GM19099 (cell line): ENCODE results near the gene NKAIN2.

ENCODE experiments used
- POLR2A ChIP-seq: IDR thresholded peaks from 3 replicates; pipeline ENCODE4 v1.6.1; 2011; ENCODE audit warnings: low read depth; ENCODE audit not compliant: insufficient read length; ENCODE audit errors: extremely low read depth

NKAIN2 gene

GRCh38 chr6:124373386-124373785 lies 569.7 kb downstream of the NKAIN2 start:
- no peak for TF ChIP-seq POLR2A

- TF ChIP-seq POLR2A = no peak
Observed at GRCh38 chr6:124389127-124389526, 585.5 kb downstream of the NKAIN2 start.

GRCh38 chr6:124393536-124393935 lies 589.9 kb downstream of the NKAIN2 start:
- no peak for TF ChIP-seq POLR2A

- TF ChIP-seq POLR2A = no peak
Observed at GRCh38 chr6:124396361-124396760, 592.7 kb downstream of the NKAIN2 start.

GRCh38 chr6:124400261-124400999 lies 596.8 kb downstream of the NKAIN2 start:
- no peak for TF ChIP-seq POLR2A

GRCh38 chr6:124420116-124420840 lies 616.6 kb downstream of the NKAIN2 start:
- TF ChIP-seq POLR2A = no peak

- no peak for TF ChIP-seq POLR2A
Observed at GRCh38 chr6:124423621-124424020, 620.0 kb downstream of the NKAIN2 start.

- TF ChIP-seq POLR2A = no peak
Observed at GRCh38 chr6:124430740-124431318, 627.2 kb downstream of the NKAIN2 start.

GRCh38 chr6:124432620-124433019 lies 629.0 kb downstream of the NKAIN2 start:
- no peak for TF ChIP-seq POLR2A

- TF ChIP-seq POLR2A = no peak
Observed at GRCh38 chr6:124433387-124434160, 629.9 kb downstream of the NKAIN2 start.

GRCh38 chr6:124434421-124434820 lies 630.8 kb downstream of the NKAIN2 start:
- no peak for TF ChIP-seq POLR2A

GRCh38 chr6:124436803-124437202 lies 633.1 kb downstream of the NKAIN2 start:
- no peak for TF ChIP-seq POLR2A

- no peak for TF ChIP-seq POLR2A
Observed at GRCh38 chr6:124438546-124439065, 634.9 kb downstream of the NKAIN2 start.

- TF ChIP-seq POLR2A = no peak
Observed at GRCh38 chr6:124441450-124441849, 637.8 kb downstream of the NKAIN2 start.

- no peak for TF ChIP-seq POLR2A
Observed at GRCh38 chr6:124443541-124443940, 639.9 kb downstream of the NKAIN2 start.

- TF ChIP-seq POLR2A = no peak
Observed at GRCh38 chr6:124445581-124445980, 641.9 kb downstream of the NKAIN2 start.

GRCh38 chr6:124446961-124447360 lies 643.3 kb downstream of the NKAIN2 start:
- TF ChIP-seq POLR2A = no peak
